ENCODE data around the gene TRIM50.
"Not testable (repeated sequence)": the region's sequence is repeated elsewhere in the genome, so short reads cannot be mapped to it uniquely, and the experiment has no call there.

TRIM50 gene

GRCh38 chr7:73312831-73313520 is 14.9 kb downstream of the TRIM50 start:
- no peak for DNase-seq

- DNase-seq: not testable (repeated sequence)
These were observed 16.5 kb downstream of the TRIM50 start for GRCh38 chr7:73311421-73311820.

GRCh38 chr7:73308665-73309214 is 19.1 kb downstream of the TRIM50 start, which contains the start of gene NSUN5:
NSUN5 (minus strand) TSS chr7:73308826; CDS start chr7:73308790, 36 bp downstream.
- DNase-seq: peak; percentile 79

- DNase-seq: peak; percentile 20
These were observed 19.7 kb downstream of the TRIM50 start for GRCh38 chr7:73308074-73308664.

GRCh38 chr7:73307436-73307835 is 20.4 kb downstream of the TRIM50 start:
- DNase-seq: no peak

- DNase-seq: not testable (repeated sequence)
These were observed 23.1 kb downstream of the TRIM50 start for GRCh38 chr7:73304612-73305387.

- no peak for DNase-seq
These were observed 23.8 kb downstream of the TRIM50 start for GRCh38 chr7:73304071-73304470.

GRCh38 chr7:73303546-73303945 is 24.3 kb downstream of the TRIM50 start:
- no peak for DNase-seq

GRCh38 chr7:73302846-73303245 is 25.0 kb downstream of the TRIM50 start:
- DNase-seq: not testable (repeated sequence)

GRCh38 chr7:73301108-73301507 is 26.8 kb downstream of the TRIM50 start:
- not testable (repeated sequence) for DNase-seq

GRCh38 chr7:73299812-73300211 is 28.1 kb downstream of the TRIM50 start:
- not testable (repeated sequence) for DNase-seq

- DNase-seq: not testable (repeated sequence)
These were observed 30.2 kb downstream of the TRIM50 start for GRCh38 chr7:73297706-73298105.

GRCh38 chr7:73297235-73297634 is 30.6 kb downstream of the TRIM50 start:
- not testable (repeated sequence) for DNase-seq

- DNase-seq: not testable (repeated sequence)
These were observed 50.7 kb downstream of the TRIM50 start for GRCh38 chr7:73277210-73277609.

GRCh38 chr7:73267813-73268212 is 60.1 kb downstream of the TRIM50 start:
- DNase-seq: not testable (repeated sequence)

- DNase-seq: not testable (repeated sequence)
These were observed 61.0 kb downstream of the TRIM50 start for GRCh38 chr7:73266719-73267368.
